Epithelial cell of proximal tubule (primary cell): ENCODE measurements around the gene LUC7L2. TPM values are rescaled to one million over a fixed set of nuclear protein-coding genes. Genes with fewer than 3 reads are reported as not detected.
A peak's percentile ranks its signal among the peaks of the same experiment; 100 is the strongest.
"Not testable (repeated sequence)": the region's sequence is repeated elsewhere in the genome, so short reads cannot be mapped to it uniquely, and the experiment has no call there.

Experiments
- DNase-seq: peaks from one replicate; pipeline ENCODE4 v3.0.0-alpha.2; 2011; ENCODE audit warnings: low read depth
- H3K4me3 ChIP-seq: 2 replicates; pipeline ENCODE4 v1.5.1; 2011; ENCODE audit warnings: low read depth, mild to moderate bottlenecking, low read length
- CTCF ChIP-seq: conservative IDR thresholded peaks from 2 replicates; pipeline ENCODE4 v1.5.1; 2012; ENCODE audit warnings: low read depth, mild to moderate bottlenecking, low read length
- total RNA-seq: library from RNA; depleted of rRNA; stranded (reverse); fragments of >200 nt; gene quantifications from 2 replicates; pipeline ENCODE4 v1.2.3, GENCODE V29; 2015

The LUC7L2 gene
- 47.5 and 56.0 TPM in 2 replicates for total RNA-seq

GRCh38 chr7:139359366-139360209 lies at the start of gene LUC7L2:
LUC7L2 (plus strand) TSS chr7:139359894; CDS start chr7:139360262, 368 bp downstream.
- TF ChIP-seq CTCF, result no peak
- peak; percentile 76 for DNase-seq
- peak within 1 kb of the TSS; percentile 87 for H3K4me3 ChIP-seq

- no peak for DNase-seq
- H3K4me3 ChIP-seq, result no peak overlapping the region
- no peak for TF ChIP-seq CTCF
Measured at GRCh38 chr7:139317939-139318505, 41.7 kb upstream of the LUC7L2 start.

- no peak for DNase-seq
- peak; percentile 70 for TF ChIP-seq CTCF
- H3K4me3 ChIP-seq, result no peak overlapping the region
Measured at GRCh38 chr7:139321071-139321745, 38.5 kb upstream of the LUC7L2 start.

GRCh38 chr7:139324709-139325108 lies 35.0 kb upstream of the LUC7L2 start:
- H3K4me3 ChIP-seq, DNase-seq: not testable (repeated sequence)

- H3K4me3 ChIP-seq, result no peak overlapping the region
- DNase-seq, result no peak
- TF ChIP-seq CTCF, result no peak
Measured at GRCh38 chr7:139328375-139328774, 31.3 kb upstream of the LUC7L2 start.

GRCh38 chr7:139329119-139329518 lies 30.6 kb upstream of the LUC7L2 start:
- no peak for DNase-seq
- TF ChIP-seq CTCF, result no peak
- no peak overlapping the region for H3K4me3 ChIP-seq

GRCh38 chr7:139330333-139331030 lies 29.2 kb upstream of the LUC7L2 start:
- TF ChIP-seq CTCF, result no peak
- DNase-seq, result no peak
- no peak overlapping the region for H3K4me3 ChIP-seq
